GM12892 (cell line): Measurements from ENCODE around the gene DERA.

ENCODE experiments used
- POLR2A ChIP-seq: IDR thresholded peaks from 2 replicates; pipeline ENCODE4 v1.6.1; 2011; ENCODE audit warnings: low read depth, low read length, control low read depth
- TAF1 ChIP-seq: IDR thresholded peaks from 2 replicates; pipeline ENCODE4 v1.6.1; 2011; ENCODE audit warnings: low read depth, mild to moderate bottlenecking, control low read depth, low read length, borderline replicate concordance

DNA sequence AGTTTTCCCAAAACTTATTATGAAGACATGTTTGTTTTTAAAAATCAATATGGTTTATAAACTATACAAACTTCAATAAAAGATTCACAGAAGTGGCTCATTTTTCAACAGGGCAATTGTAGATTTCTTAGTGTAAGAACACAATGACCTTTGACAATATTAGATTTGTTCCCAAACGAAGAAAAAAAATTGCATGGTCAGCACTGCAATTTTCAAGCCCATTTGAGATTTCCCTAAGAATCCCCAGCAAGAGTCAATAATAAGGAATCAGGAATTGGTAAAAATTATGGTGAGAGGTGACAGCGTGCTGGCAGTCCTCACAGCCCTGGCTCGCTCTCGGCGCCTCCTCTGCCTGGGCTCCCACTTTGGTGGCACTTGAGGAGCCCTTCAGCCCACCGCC is 145.8 kb downstream of the DERA start:
- TF ChIP-seq POLR2A (no peak), TAF1 (no peak)
